ENCODE results near the gene SPRR1B.
"Not testable (repeated sequence)": the region's sequence is repeated elsewhere in the genome, so short reads cannot be mapped to it uniquely, and the experiment has no call there.

The SPRR1B gene

GRCh38 chr1:153040950-153041631 lies 10.1 kb downstream of the SPRR1B start, which contains the start of gene SPRR2D:
Gene SPRR2D, minus strand, starts transcription at chr1:153041120. Its CDS starts 774 bp downstream, at chr1:153040346.
- no peak for DNase-seq

DNA sequence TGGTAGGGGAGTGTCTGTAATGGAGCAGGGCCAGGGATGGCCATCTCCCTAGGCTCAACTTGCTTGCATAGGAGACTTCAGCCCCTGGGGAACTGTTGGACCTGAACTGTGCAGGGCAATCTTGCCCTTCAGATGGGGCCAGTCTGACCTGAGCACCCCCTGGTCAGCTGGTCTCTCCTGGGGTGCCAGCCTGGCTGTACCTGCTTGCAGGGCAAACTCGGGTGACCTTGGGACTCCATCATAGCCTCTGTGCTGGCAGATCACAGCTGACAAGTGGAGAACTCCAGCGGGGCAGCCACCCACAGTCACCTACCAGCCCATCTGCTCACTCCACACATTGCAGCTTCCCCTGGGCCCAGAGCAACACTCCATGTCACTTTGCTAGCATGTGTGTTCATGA lies 18.2 kb downstream of the SPRR1B start:
- DNase-seq, result no peak

GRCh38 chr1:153056111-153056510 lies 25.1 kb downstream of the SPRR1B start:
- not testable (repeated sequence) for DNase-seq

GRCh38 chr1:153057375-153057774 lies 26.4 kb downstream of the SPRR1B start, which contains the start of gene SPRR2A:
Gene SPRR2A, minus strand, starts transcription at chr1:153057512. Its CDS starts 777 bp downstream, at chr1:153056735.
- DNase-seq, result no peak

- DNase-seq, result no peak
Observed at GRCh38 chr1:153058154-153058553, 27.2 kb downstream of the SPRR1B start.

DNA sequence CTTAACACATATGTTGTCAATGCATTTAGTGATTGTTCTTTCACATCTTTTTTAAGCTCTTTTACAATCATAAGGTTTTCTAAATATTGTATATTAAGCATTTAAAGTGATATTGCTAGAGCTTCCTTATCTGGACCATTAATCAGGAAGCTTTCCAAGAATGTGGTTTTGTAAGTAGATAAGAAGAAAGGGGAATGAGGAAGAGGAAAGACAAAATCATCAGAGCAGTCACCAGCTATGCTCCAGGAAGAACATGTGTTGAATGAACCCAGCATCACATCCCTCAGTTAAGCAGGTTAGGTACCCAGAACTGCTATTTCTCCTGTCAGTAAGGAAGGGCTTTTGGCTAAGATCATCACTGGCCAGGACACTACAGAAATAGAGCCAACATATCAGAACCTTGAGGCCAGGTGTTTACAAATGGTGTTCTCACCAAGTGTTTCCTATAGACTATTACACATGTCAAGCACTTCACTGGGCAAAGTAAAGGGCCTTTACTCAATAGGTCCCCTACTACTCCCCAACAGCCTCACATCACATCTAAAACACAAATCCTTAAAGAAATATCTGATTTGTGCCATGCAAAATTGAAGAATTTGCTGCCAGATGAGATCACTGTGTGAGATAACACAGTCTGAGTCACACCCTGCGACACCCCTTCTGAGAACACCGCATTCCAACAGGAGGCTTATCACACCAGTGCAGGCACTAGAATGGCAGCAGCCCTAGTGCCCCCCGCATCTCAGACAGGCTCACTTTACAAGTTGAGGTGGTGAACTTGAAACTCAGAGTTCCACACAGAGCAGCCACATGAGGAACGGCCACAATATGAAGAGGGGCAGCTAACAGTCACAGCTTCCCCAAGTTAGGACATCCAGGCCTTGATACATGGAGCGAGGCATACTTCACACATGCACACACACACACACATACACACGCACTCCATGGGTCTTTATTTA lies 28.1 kb downstream of the SPRR1B start:
- DNase-seq, result no peak

- DNase-seq, result no peak
Observed at GRCh38 chr1:153070243-153070642, 39.2 kb downstream of the SPRR1B start.

GRCh38 chr1:153071511-153071910 lies 40.5 kb downstream of the SPRR1B start, which contains the start of gene SPRR2B:
Gene SPRR2B, minus strand, starts transcription at chr1:153071611. Its CDS starts 772 bp downstream, at chr1:153070839.
- DNase-seq, result no peak

- DNase-seq, result no peak
Observed at GRCh38 chr1:153072806-153073726, 42.1 kb downstream of the SPRR1B start.

GRCh38 chr1:153081736-153082135 lies 50.7 kb downstream of the SPRR1B start:
- DNase-seq, result no peak

All from DMS79 (cell line).